PFSK-1 (cell line): ENCODE data around the gene PXDN.

ENCODE experiments used
- FOXP2 ChIP-seq: optimal IDR thresholded peaks from 2 replicates; pipeline ENCODE3; 2011; ENCODE audit warnings: borderline replicate concordance, control low read depth, inconsistent platforms; ENCODE audit not compliant: insufficient read depth; ENCODE audit errors: extremely low read length, extremely low read depth
- POLR2AphosphoS5 ChIP-seq: IDR thresholded peaks from 2 replicates; pipeline ENCODE4 v1.6.1; 2012; ENCODE audit warnings: low read depth, mild to moderate bottlenecking, control low read depth, low read length, moderate library complexity
- REST ChIP-seq, 2 experiments: IDR thresholded peaks; 2 replicates each; pipeline versions ENCODE4 v1.6.1 to v1.8.0; 2011 to 2012; ENCODE audit warnings: low read depth in 2 of 2, low read length in 2 of 2, control low read depth in 1 of 2, inconsistent platforms in 1 of 2, mild to moderate bottlenecking in 1 of 2, moderate library complexity in 1 of 2; ENCODE audit not compliant: insufficient read depth in 1 of 2

- TF ChIP-seq FOXP2 (no peak), REST (IDR thresholded peaks at IDR 0.05; ENCODE audit: insufficient read depth in 1 of 2, low read depth in 2 of 2, low read length in 2 of 2) (no peak), POLR2AphosphoS5 (no peak)
These were observed 13.3 kb upstream of the PXDN start for GRCh38 chr2:1757567-1757966.
